Keratinocyte (primary cell): ENCODE measurements around the gene STARD3.

Experiments used
- EZH2 ChIP-seq: IDR thresholded peaks from one replicate; pipeline ENCODE4 v1.6.1; 2012; ENCODE audit warnings: inconsistent platforms, mild to moderate bottlenecking, low read length, moderate library complexity
- TF ChIP-seq, protein P1 (sequence below), 3 experiments: IDR thresholded peaks in 1 of 3; conservative IDR thresholded peaks in 1 of 3; optimal IDR thresholded peaks in 1 of 3; 2 replicates in 2 of 3; 3 replicates in 1 of 3; pipeline versions ENCODE3 to v1.5.1; 2011; ENCODE audit warnings: low read length in 3 of 3, mild to moderate bottlenecking in 3 of 3, moderate library complexity in 2 of 3, control low read depth in 1 of 3, inconsistent platforms in 1 of 3; ENCODE audit not compliant: insufficient read depth in 2 of 3; ENCODE audit errors: extremely low read depth in 1 of 3

DNA sequence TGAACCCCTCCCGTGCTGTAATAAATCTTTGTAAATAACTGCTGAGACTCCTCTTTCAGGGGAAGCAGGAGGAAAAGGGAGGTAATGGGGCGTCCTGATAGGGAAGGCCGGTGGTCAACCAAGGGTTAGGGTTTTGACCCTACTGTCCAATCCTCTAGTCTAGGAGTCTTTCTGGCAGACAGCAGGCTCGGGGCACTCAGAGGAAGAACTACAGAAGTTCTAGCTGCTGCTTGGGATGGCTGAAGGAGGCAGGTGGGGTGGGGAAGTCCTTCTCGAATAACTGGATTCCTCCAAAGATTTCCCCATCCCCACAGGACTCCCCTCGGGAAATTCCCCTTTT is 387 bp upstream of the STARD3 start:
- TF ChIP-seq, protein P1, sequence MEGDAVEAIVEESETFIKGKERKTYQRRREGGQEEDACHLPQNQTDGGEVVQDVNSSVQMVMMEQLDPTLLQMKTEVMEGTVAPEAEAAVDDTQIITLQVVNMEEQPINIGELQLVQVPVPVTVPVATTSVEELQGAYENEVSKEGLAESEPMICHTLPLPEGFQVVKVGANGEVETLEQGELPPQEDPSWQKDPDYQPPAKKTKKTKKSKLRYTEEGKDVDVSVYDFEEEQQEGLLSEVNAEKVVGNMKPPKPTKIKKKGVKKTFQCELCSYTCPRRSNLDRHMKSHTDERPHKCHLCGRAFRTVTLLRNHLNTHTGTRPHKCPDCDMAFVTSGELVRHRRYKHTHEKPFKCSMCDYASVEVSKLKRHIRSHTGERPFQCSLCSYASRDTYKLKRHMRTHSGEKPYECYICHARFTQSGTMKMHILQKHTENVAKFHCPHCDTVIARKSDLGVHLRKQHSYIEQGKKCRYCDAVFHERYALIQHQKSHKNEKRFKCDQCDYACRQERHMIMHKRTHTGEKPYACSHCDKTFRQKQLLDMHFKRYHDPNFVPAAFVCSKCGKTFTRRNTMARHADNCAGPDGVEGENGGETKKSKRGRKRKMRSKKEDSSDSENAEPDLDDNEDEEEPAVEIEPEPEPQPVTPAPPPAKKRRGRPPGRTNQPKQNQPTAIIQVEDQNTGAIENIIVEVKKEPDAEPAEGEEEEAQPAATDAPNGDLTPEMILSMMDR (optimal IDR thresholded peaks at IDR 0.05 in 1 of 3, IDR thresholded peaks at IDR 0.05 in 1 of 3, conservative IDR thresholded peaks at IDR 0.05 in 1 of 3; ENCODE audit: extremely low read depth in 1 of 3, insufficient read depth in 2 of 3, low read length in 3 of 3) = no peak
- no peak for TF ChIP-seq EZH2
